Skeletal muscle tissue (tissue), 4 donors: Measurements from ENCODE around the gene KCNH1. TPM values are rescaled to one million over a fixed set of nuclear protein-coding genes. Genes with fewer than 3 reads are reported as not detected.

Experiments
- H3K27ac ChIP-seq: one replicate; pipeline ENCODE4 v1.7.0; 2013; ENCODE audit warnings: mild to moderate bottlenecking, low read depth, low read length, inconsistent platforms
- H3K27me3 ChIP-seq, 3 donors: one replicate each; pipeline ENCODE4 v1.7.0; 2013; ENCODE audit warnings: low read length in 3 of 3; ENCODE audit not compliant: control insufficient read depth in 3 of 3, insufficient read depth in 3 of 3
- H3K36me3 ChIP-seq, 3 donors: one replicate each; pipeline ENCODE4 v1.7.0; 2013; ENCODE audit warnings: low read length in 3 of 3; ENCODE audit not compliant: control insufficient read depth in 3 of 3, insufficient read depth in 3 of 3
- H3K4me1 ChIP-seq, 3 donors: one replicate each; pipeline ENCODE4 v1.7.0; 2013; ENCODE audit warnings: low read length in 3 of 3, mild to moderate bottlenecking in 3 of 3; ENCODE audit not compliant: control insufficient read depth in 3 of 3, insufficient read depth in 3 of 3
- H3K4me3 ChIP-seq, 3 donors: one replicate each; pipeline ENCODE4 v1.7.0; 2013; ENCODE audit warnings: low read length in 3 of 3
- H3K9ac ChIP-seq, 3 donors: one replicate each; pipeline ENCODE4 v1.7.0; 2013; ENCODE audit warnings: low read length in 3 of 3, mild to moderate bottlenecking in 3 of 3, moderate library complexity in 2 of 3, low read depth in 1 of 3
- H3K9me3 ChIP-seq, 3 donors: one replicate each; pipeline ENCODE4 v1.7.0; 2013; ENCODE audit warnings: low read length in 3 of 3; ENCODE audit not compliant: control insufficient read depth in 3 of 3
- total RNA-seq: library from RNA; depleted of rRNA; stranded (reverse); fragments of >200 nt; gene quantifications from one replicate; pipeline ENCODE4 v1.2.3, GENCODE V29; 2014
- donor health status: Osteomylitis.

KCNH1 gene
- total RNA-seq, 1 donor from 2014 or later = 0.52 TPM

GRCh38 chr1:210794445-210794844 is 339.5 kb downstream of the KCNH1 start:
- no peak overlapping the region for H3K4me3 ChIP-seq
- H3K9ac ChIP-seq = no peak overlapping the region
- no peaks in the 10 kb centered on the region for H3K9me3 ChIP-seq
- no peak overlapping the region for H3K27ac ChIP-seq
- no peaks in the 10 kb centered on the region for H3K27me3 ChIP-seq
- H3K4me1 ChIP-seq = no peaks in the 10 kb centered on the region
- no peaks in the 10 kb centered on the region for H3K36me3 ChIP-seq

DNA sequence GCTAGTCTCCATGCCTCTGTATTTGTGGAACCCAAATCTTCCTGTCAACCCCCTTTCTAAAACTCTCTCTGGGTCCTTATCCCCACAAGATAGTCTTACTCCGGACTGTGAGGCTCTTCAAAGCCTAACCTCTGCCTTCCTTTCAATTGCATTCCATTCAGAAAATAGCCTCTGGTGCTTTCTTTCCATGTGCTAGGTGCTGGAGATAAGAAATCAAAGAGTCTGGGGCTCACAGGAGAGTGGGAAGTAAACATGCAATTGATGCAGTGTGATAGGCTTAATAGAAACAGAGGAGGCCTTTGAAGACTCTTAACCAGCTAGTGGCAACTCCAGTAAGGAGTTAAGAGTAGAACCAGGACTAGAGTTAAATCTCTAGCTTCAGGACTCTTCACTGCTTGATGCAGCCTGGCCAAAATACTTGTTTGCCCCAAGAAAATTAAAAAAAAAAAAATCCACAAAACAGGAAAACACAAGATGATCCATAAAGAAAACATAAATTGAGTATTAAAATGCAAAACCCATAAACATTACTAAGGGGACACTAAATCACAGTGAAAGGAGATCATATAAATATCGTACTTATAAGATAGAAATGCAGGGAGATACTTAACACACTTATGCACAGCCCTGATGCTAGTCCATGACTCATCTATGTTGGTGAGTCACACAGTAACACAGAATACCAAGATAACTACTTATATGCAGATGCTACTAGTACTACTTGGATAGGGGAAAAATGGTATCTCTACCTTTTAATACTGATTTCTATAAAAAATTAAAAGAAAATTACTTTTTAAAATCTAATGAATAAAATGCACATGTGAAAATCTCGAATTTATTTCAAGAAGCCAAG is 341.5 kb downstream of the KCNH1 start:
- Histone ChIP-seq H3K27me3 (no peaks in the 10 kb centered on the region), H3K9ac (no peak overlapping the region), H3K4me3 (no peak overlapping the region), H3K27ac (no peak overlapping the region), H3K36me3 (no peaks in the 10 kb centered on the region), H3K9me3 (no peaks in the 10 kb centered on the region), H3K4me1 (no peaks in the 10 kb centered on the region)

DNA sequence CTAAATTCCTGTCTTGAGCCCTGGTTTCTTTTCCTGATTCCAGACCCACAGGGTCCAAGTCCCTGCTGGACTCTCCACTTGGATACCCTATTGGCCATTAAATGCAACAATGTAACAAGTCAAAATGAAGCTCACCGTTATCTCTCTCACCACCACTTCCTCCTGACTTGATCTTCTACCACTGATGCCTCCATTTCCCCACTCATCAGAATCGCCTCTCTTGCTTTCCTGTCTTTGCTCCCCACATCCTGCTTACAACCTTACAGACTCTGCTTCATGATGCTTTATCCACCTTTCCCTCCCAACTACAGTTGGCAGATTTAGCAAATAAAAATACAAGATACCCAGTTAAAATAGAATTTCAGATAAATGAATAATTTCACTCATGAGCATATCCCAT is 343.8 kb downstream of the KCNH1 start:
- H3K4me3 ChIP-seq = no peak overlapping the region
- no peak overlapping the region for H3K9ac ChIP-seq
- no peaks in the 10 kb centered on the region for H3K36me3 ChIP-seq
- no peak overlapping the region for H3K27ac ChIP-seq
- no peaks in the 10 kb centered on the region for H3K27me3 ChIP-seq
- H3K4me1 ChIP-seq = no peaks in the 10 kb centered on the region
- H3K9me3 ChIP-seq = no peaks in the 10 kb centered on the region

DNA sequence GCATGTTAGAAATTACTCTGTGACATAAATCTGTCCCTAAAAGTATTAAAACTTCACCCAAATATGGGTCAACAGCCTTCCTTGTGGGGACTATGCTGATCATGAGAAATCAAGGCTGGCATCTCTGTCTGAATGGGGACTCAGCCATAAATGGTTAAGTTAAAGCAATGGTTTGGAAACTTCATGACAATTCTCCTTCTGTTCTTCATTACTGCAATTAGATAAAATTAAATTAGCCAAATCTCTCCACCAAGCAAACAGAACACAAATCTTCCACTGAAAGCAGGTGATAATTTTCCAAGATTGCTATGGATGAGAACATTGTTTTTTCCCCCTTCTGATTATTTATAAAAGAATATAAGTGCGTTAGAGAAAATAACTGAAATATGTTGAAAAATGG is 346.1 kb downstream of the KCNH1 start:
- no peaks in the 10 kb centered on the region for H3K9me3 ChIP-seq
- no peak overlapping the region for H3K9ac ChIP-seq
- H3K4me1 ChIP-seq = no peaks in the 10 kb centered on the region
- H3K4me3 ChIP-seq = no peak overlapping the region
- no peak overlapping the region for H3K27ac ChIP-seq
- H3K36me3 ChIP-seq = no peaks in the 10 kb centered on the region
- no peaks in the 10 kb centered on the region for H3K27me3 ChIP-seq

DNA sequence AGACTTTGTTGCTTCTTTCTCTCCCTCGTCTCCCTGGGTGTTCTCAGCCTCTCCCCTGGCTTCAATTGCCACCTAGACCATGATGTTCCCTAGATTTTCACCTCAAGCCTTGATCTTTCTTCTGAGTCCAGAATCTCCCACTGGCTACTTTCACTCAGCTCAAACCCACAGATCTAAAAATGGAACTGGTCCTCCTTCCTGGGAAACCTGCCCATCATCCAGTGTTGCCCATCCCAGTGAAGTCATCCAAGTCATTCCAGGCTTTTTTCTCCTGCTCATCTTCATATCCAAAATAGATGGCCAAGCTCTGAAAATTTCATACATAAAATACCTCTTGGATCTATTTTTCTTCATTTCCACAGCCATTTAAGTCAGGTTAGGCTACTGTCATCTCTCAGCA is 347.4 kb downstream of the KCNH1 start:
- no peak overlapping the region for H3K4me3 ChIP-seq
- no peak overlapping the region for H3K27ac ChIP-seq
- H3K27me3 ChIP-seq = no peaks in the 10 kb centered on the region
- H3K9me3 ChIP-seq = no peaks in the 10 kb centered on the region
- no peaks in the 10 kb centered on the region for H3K36me3 ChIP-seq
- no peaks in the 10 kb centered on the region for H3K4me1 ChIP-seq
- no peak overlapping the region for H3K9ac ChIP-seq

- Histone ChIP-seq H3K9me3 (no peaks in the 10 kb centered on the region), H3K27ac (no peak overlapping the region), H3K27me3 (no peaks in the 10 kb centered on the region), H3K4me3 (no peak overlapping the region), H3K9ac (no peak overlapping the region), H3K4me1 (no peaks in the 10 kb centered on the region), H3K36me3 (no peaks in the 10 kb centered on the region)
Measured at GRCh38 chr1:210783925-210784324, 350.0 kb downstream of the KCNH1 start.

GRCh38 chr1:210781652-210782051 is 352.3 kb downstream of the KCNH1 start:
- no peaks in the 10 kb centered on the region for H3K4me1 ChIP-seq
- no peak overlapping the region for H3K27ac ChIP-seq

GRCh38 chr1:210779269-210779668 is 354.7 kb downstream of the KCNH1 start:
- Histone ChIP-seq H3K4me1 (no peaks in the 10 kb centered on the region), H3K27me3 (no peaks in the 10 kb centered on the region), H3K9me3 (no peaks in the 10 kb centered on the region), H3K9ac (no peak overlapping the region), H3K36me3 (no peaks in the 10 kb centered on the region), H3K4me3 (no peak overlapping the region), H3K27ac (no peak overlapping the region)

More at GRCh38 chr1:210781652-210782051, 352.3 kb downstream of the KCNH1 start:
- Histone ChIP-seq H3K27me3 (no peaks in the 10 kb centered on the region), H3K4me3 (no peak overlapping the region), H3K9ac (no peak overlapping the region), H3K9me3 (no peaks in the 10 kb centered on the region), H3K36me3 (no peaks in the 10 kb centered on the region)

DNA sequence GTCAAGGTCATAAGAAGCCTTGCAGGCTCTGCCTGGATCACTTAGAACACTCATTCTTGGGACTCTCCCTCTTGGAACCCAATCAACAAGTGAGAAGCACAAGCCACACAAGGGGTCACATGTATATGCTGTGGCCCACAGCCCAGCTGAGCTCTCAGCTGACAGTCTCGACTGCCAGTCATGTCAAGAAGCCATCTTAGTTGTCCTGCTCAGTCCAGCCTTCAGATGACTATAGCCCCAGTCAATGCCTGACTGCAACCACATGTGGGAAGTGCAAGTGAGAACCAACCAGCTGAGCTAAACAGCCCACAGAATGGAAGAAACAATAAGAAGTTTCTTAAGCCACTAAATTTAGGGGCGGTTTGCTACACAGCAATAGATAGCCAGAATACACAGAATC is 356.0 kb downstream of the KCNH1 start:
- Histone ChIP-seq H3K36me3 (no peaks in the 10 kb centered on the region), H3K4me1 (no peaks in the 10 kb centered on the region), H3K9ac (no peak overlapping the region), H3K27ac (no peak overlapping the region), H3K27me3 (no peaks in the 10 kb centered on the region), H3K9me3 (no peaks in the 10 kb centered on the region), H3K4me3 (no peak overlapping the region)

DNA sequence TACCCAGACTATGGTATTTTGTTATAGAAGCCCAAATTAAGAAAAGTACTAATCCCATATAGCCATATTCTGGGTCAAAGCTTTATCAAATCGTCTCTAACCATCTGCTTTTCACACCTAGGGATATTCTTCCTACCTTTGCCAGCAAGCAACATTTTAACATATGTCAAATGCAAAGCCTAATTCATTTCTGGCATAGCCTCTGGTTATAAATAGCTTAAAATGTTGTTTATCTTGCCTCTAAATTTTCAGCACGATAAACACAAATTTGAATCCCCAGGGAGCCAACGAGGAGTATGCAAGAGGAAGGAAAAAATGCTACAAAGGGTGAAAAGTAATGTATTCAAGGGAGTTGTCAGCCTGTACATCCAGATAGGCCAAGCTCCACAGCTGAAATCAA is 357.2 kb downstream of the KCNH1 start:
- no peaks in the 10 kb centered on the region for H3K9me3 ChIP-seq
- no peaks in the 10 kb centered on the region for H3K36me3 ChIP-seq
- no peak overlapping the region for H3K4me3 ChIP-seq
- H3K4me1 ChIP-seq = no peaks in the 10 kb centered on the region
- no peak overlapping the region for H3K9ac ChIP-seq
- H3K27ac ChIP-seq = no peak overlapping the region
- no peaks in the 10 kb centered on the region for H3K27me3 ChIP-seq
